ENCODE measurements around the gene TCOF1.

TCOF1 gene

GRCh38 chr5:150347451-150347850 is 10.0 kb upstream of the TCOF1 start:
- no peak overlapping the region for H3K4me3 ChIP-seq (ENCODE audit: low read depth in 1 of 5, low read length in 5 of 5)
- H3K9ac ChIP-seq (ENCODE audit: low read length in 5 of 5), result no peak overlapping the region
- H3K4me1 ChIP-seq (ENCODE audit: control insufficient read depth in 5 of 5, insufficient read depth in 5 of 5, low read length in 5 of 5), result peaks cover 0 to 5% (median under 1%) of the 10 kb centered on the region in 5 donors

GRCh38 chr5:150349681-150350275 is 7.7 kb upstream of the TCOF1 start:
- H3K4me1 ChIP-seq (ENCODE audit: control insufficient read depth in 5 of 5, insufficient read depth in 5 of 5, low read length in 5 of 5), result peaks cover 0 to 8% (median 2%) of the 10 kb centered on the region in 5 donors
- no peak overlapping the region for H3K4me3 ChIP-seq (ENCODE audit: low read depth in 1 of 5, low read length in 5 of 5)
- H3K27me3 ChIP-seq (ENCODE audit: control insufficient read depth in 5 of 5, insufficient read depth in 4 of 5, low read length in 5 of 5), result no peaks in the 10 kb centered on the region
- H3K9ac ChIP-seq (ENCODE audit: low read length in 5 of 5), result no peak overlapping the region
- no peak overlapping the region for H3K27ac ChIP-seq (ENCODE audit: low read depth, low read length)
- H3K9me3 ChIP-seq (ENCODE audit: control insufficient read depth in 5 of 5, low read length in 5 of 5), result no peaks in the 10 kb centered on the region
- no peaks in the 10 kb centered on the region for H3K36me3 ChIP-seq (ENCODE audit: control insufficient read depth in 5 of 5, insufficient read depth in 5 of 5, low read length in 5 of 5)

More at GRCh38 chr5:150347451-150347850, 10.0 kb upstream of the TCOF1 start:
- no peaks in the 10 kb centered on the region for H3K36me3 ChIP-seq (ENCODE audit: control insufficient read depth in 5 of 5, insufficient read depth in 5 of 5, low read length in 5 of 5)
- H3K27ac ChIP-seq (ENCODE audit: low read depth, low read length), result no peak overlapping the region
- no peaks in the 10 kb centered on the region for H3K27me3 ChIP-seq (ENCODE audit: control insufficient read depth in 5 of 5, insufficient read depth in 4 of 5, low read length in 5 of 5)
- no peaks in the 10 kb centered on the region for H3K9me3 ChIP-seq (ENCODE audit: control insufficient read depth in 5 of 5, low read length in 5 of 5)

- no peak overlapping the region for H3K4me3 ChIP-seq (ENCODE audit: low read depth in 1 of 5, low read length in 5 of 5)
- H3K36me3 ChIP-seq (ENCODE audit: control insufficient read depth in 5 of 5, insufficient read depth in 5 of 5, low read length in 5 of 5), result no peaks in the 10 kb centered on the region
- no peaks in the 10 kb centered on the region for H3K27me3 ChIP-seq (ENCODE audit: control insufficient read depth in 5 of 5, insufficient read depth in 4 of 5, low read length in 5 of 5)
- H3K9me3 ChIP-seq (ENCODE audit: control insufficient read depth in 5 of 5, low read length in 5 of 5), result no peaks in the 10 kb centered on the region
- H3K4me1 ChIP-seq (ENCODE audit: control insufficient read depth in 5 of 5, insufficient read depth in 5 of 5, low read length in 5 of 5), result peaks cover 0 to 8% (median 2%) of the 10 kb centered on the region in 5 donors
- no peak overlapping the region for H3K27ac ChIP-seq (ENCODE audit: low read depth, low read length)
- H3K9ac ChIP-seq (ENCODE audit: low read length in 5 of 5), result no peak overlapping the region
These were observed 6.8 kb upstream of the TCOF1 start for GRCh38 chr5:150350524-150351344.

- no peak overlapping the region for H3K9ac ChIP-seq (ENCODE audit: low read length in 5 of 5)
- no peak overlapping the region for H3K27ac ChIP-seq (ENCODE audit: low read depth, low read length)
- no peaks in the 10 kb centered on the region for H3K36me3 ChIP-seq (ENCODE audit: control insufficient read depth in 5 of 5, insufficient read depth in 5 of 5, low read length in 5 of 5)
- H3K27me3 ChIP-seq (ENCODE audit: control insufficient read depth in 5 of 5, insufficient read depth in 4 of 5, low read length in 5 of 5), result no peaks in the 10 kb centered on the region
- no peaks in the 10 kb centered on the region for H3K9me3 ChIP-seq (ENCODE audit: control insufficient read depth in 5 of 5, low read length in 5 of 5)
- H3K4me1 ChIP-seq (ENCODE audit: control insufficient read depth in 5 of 5, insufficient read depth in 5 of 5, low read length in 5 of 5), result peaks cover 0 to 14% (median 7%) of the 10 kb centered on the region in 5 donors
- no peak overlapping the region for H3K4me3 ChIP-seq (ENCODE audit: low read depth in 1 of 5, low read length in 5 of 5)
These were observed 5.1 kb upstream of the TCOF1 start for GRCh38 chr5:150352244-150353031.

- Histone ChIP-seq H3K27ac (ENCODE audit: low read depth, low read length) (no peak overlapping the region), H3K27me3 (ENCODE audit: control insufficient read depth in 5 of 5, insufficient read depth in 4 of 5, low read length in 5 of 5) (no peaks in the 10 kb centered on the region), H3K36me3 (ENCODE audit: control insufficient read depth in 5 of 5, insufficient read depth in 5 of 5, low read length in 5 of 5) (no peaks in the 10 kb centered on the region), H3K4me1 (ENCODE audit: control insufficient read depth in 5 of 5, insufficient read depth in 5 of 5, low read length in 5 of 5) (peaks cover 0 to 18% (median 11%) of the 10 kb centered on the region in 5 donors), H3K4me3 (ENCODE audit: low read depth in 1 of 5, low read length in 5 of 5) (no peak overlapping the region), H3K9ac (ENCODE audit: low read length in 5 of 5) (no peak overlapping the region), H3K9me3 (ENCODE audit: control insufficient read depth in 5 of 5, low read length in 5 of 5) (no peaks in the 10 kb centered on the region)
These were observed 4.3 kb upstream of the TCOF1 start for GRCh38 chr5:150353032-150353675.

GRCh38 chr5:150355791-150356190 is 1.7 kb upstream of the TCOF1 start:
- H3K27ac ChIP-seq (ENCODE audit: low read depth, low read length), result no peak overlapping the region
- no peak overlapping the region for H3K9ac ChIP-seq (ENCODE audit: low read length in 5 of 5)
- H3K36me3 ChIP-seq (ENCODE audit: control insufficient read depth in 5 of 5, insufficient read depth in 5 of 5, low read length in 5 of 5), result peaks cover 0 to 7% (median 0%) of the 10 kb centered on the region in 5 donors
- H3K27me3 ChIP-seq (ENCODE audit: control insufficient read depth in 5 of 5, insufficient read depth in 4 of 5, low read length in 5 of 5), result no peaks in the 10 kb centered on the region
- peaks cover 0 to 24% (median 17%) of the 10 kb centered on the region in 5 donors for H3K4me1 ChIP-seq (ENCODE audit: control insufficient read depth in 5 of 5, insufficient read depth in 5 of 5, low read length in 5 of 5)
- H3K9me3 ChIP-seq (ENCODE audit: control insufficient read depth in 5 of 5, low read length in 5 of 5), result no peaks in the 10 kb centered on the region
- no peak overlapping the region for H3K4me3 ChIP-seq (ENCODE audit: low read depth in 1 of 5, low read length in 5 of 5)

- Histone ChIP-seq H3K27me3 (ENCODE audit: control insufficient read depth in 5 of 5, insufficient read depth in 4 of 5, low read length in 5 of 5) (no peaks in the 10 kb centered on the region), H3K9ac (ENCODE audit: low read length in 5 of 5) (peak overlapping the region in 2 of 5 donors; percentile 48 to 53), H3K9me3 (ENCODE audit: control insufficient read depth in 5 of 5, low read length in 5 of 5) (no peaks in the 10 kb centered on the region), H3K4me3 (ENCODE audit: low read depth in 1 of 5, low read length in 5 of 5) (peak overlapping the region; percentile 39 to 85 (median 73)), H3K36me3 (ENCODE audit: control insufficient read depth in 5 of 5, insufficient read depth in 5 of 5, low read length in 5 of 5) (peaks cover 4 to 16% (median 8%) of the 10 kb centered on the region in 5 donors), H3K27ac (ENCODE audit: low read depth, low read length) (peak overlapping the region; percentile 50), H3K4me1 (ENCODE audit: control insufficient read depth in 5 of 5, insufficient read depth in 5 of 5, low read length in 5 of 5) (peaks cover 0 to 24% (median 17%) of the 10 kb centered on the region in 5 donors)
These were observed 762 bp upstream of the TCOF1 start for GRCh38 chr5:150356575-150357294.

- H3K4me1 ChIP-seq (ENCODE audit: control insufficient read depth in 5 of 5, insufficient read depth in 5 of 5, low read length in 5 of 5), result peaks cover 0 to 18% (median 17%) of the 10 kb centered on the region in 5 donors
- H3K9ac ChIP-seq (ENCODE audit: low read length in 5 of 5), result peak overlapping the region; percentile 56 to 87 (median 73)
- H3K9me3 ChIP-seq (ENCODE audit: control insufficient read depth in 5 of 5, low read length in 5 of 5), result no peaks in the 10 kb centered on the region
- H3K27me3 ChIP-seq (ENCODE audit: control insufficient read depth in 5 of 5, insufficient read depth in 4 of 5, low read length in 5 of 5), result no peaks in the 10 kb centered on the region
- H3K36me3 ChIP-seq (ENCODE audit: control insufficient read depth in 5 of 5, insufficient read depth in 5 of 5, low read length in 5 of 5), result peaks cover 8 to 34% (median 24%) of the 10 kb centered on the region in 5 donors
- peak overlapping the region; percentile 69 to 85 (median 78) for H3K4me3 ChIP-seq (ENCODE audit: low read depth in 1 of 5, low read length in 5 of 5)
- H3K27ac ChIP-seq (ENCODE audit: low read depth, low read length), result peak overlapping the region; percentile 30
These were observed 981 bp downstream of the TCOF1 start for GRCh38 chr5:150358261-150359095.
